HepG2 (cell line): Measurements from ENCODE around the gene ACP5. TPM values are rescaled to one million over a fixed set of nuclear protein-coding genes. Genes with fewer than 3 reads are reported as not detected.

Experiments
- ATF7-NPFF ChIP-seq: sonication (generic); formaldehyde crosslinking; IDR thresholded peaks from 2 replicates; pipeline ENCODE4 v1.8.1; 2023; ENCODE audit warnings: mild to moderate bottlenecking, low read depth, missing genetic modification reagents, moderate library complexity
- CAMTA2 ChIP-seq: sonication (generic); formaldehyde crosslinking; IDR thresholded peaks from 2 replicates; pipeline ENCODE4 v1.4.0; 2020; ENCODE audit warnings: mild to moderate bottlenecking, missing genetic modification reagents, borderline replicate concordance
- DMAP1 ChIP-seq: IDR thresholded peaks from 2 replicates; pipeline ENCODE4 v1.6.1; 2016
- ESRRA ChIP-seq: sonication (generic); formaldehyde crosslinking; IDR thresholded peaks from 2 replicates; pipeline ENCODE4 v1.5.1; 2020; ENCODE audit warnings: mild to moderate bottlenecking, low read depth, missing genetic modification reagents
- HDAC2 ChIP-seq: sonication (generic); formaldehyde crosslinking; IDR thresholded peaks from 2 replicates; pipeline ENCODE4 v1.4.0; 2020; ENCODE audit warnings: missing genetic modification reagents
- KMT2B ChIP-seq: IDR thresholded peaks from 2 replicates; pipeline ENCODE4 v1.6.1; 2016; ENCODE audit warnings: missing genetic modification reagents, missing compliant biosample characterization
- NR2F2 ChIP-seq: IDR thresholded peaks from 2 replicates; pipeline ENCODE4 v1.6.1; 2012; ENCODE audit warnings: low read depth, inconsistent platforms, borderline replicate concordance
- RNF2 ChIP-seq: fragments of 450-650 bp; conservative IDR thresholded peaks from 2 replicates; pipeline ENCODE4 v1.6.1; 2016; ENCODE audit warnings: low read depth
- RXRA ChIP-seq: sonication (generic); formaldehyde crosslinking; IDR thresholded peaks from 2 replicates; pipeline ENCODE4 v1.5.1; 2020; ENCODE audit warnings: missing genetic modification reagents
- SRSF1 ChIP-seq: fragments of 200-400 bp; formaldehyde crosslinking; optimal IDR thresholded peaks from 2 replicates; pipeline ENCODE3; 2017; ENCODE audit warnings: mild to moderate bottlenecking, low read depth, low read length, moderate library complexity
- TSC22D2 ChIP-seq: sonication (generic); formaldehyde crosslinking; IDR thresholded peaks from 2 replicates; pipeline ENCODE4 v1.5.1; 2020; ENCODE audit warnings: missing genetic modification reagents, mild to moderate bottlenecking, borderline replicate concordance
- ZMYM4 ChIP-seq: sonication (generic); formaldehyde crosslinking; IDR thresholded peaks from 2 replicates; pipeline ENCODE4 v1.8.1; 2023; ENCODE audit warnings: mild to moderate bottlenecking, missing genetic modification reagents
- ZNF10 ChIP-seq: sonication (generic); formaldehyde crosslinking; IDR thresholded peaks from 2 replicates; pipeline ENCODE4 v1.4.0; 2020; ENCODE audit warnings: mild to moderate bottlenecking, low read depth, missing genetic modification reagents, borderline replicate concordance
- ZNF124 ChIP-seq: sonication (generic); formaldehyde crosslinking; IDR thresholded peaks from 2 replicates; pipeline ENCODE4 v1.4.0; 2020; ENCODE audit warnings: missing genetic modification reagents
- ZNF350 ChIP-seq: sonication (generic); formaldehyde crosslinking; IDR thresholded peaks from 2 replicates; pipeline ENCODE4 v1.4.0; 2020; ENCODE audit warnings: mild to moderate bottlenecking, low read depth, missing genetic modification reagents, borderline replicate concordance
- ZNF781 ChIP-seq: sonication (generic); formaldehyde crosslinking; IDR thresholded peaks from 2 replicates; pipeline ENCODE4 v1.5.1; 2020; ENCODE audit warnings: borderline replicate concordance, mild to moderate bottlenecking, missing genetic modification reagents; ENCODE audit errors: not compliant biosample characterization
- polyA plus RNA-seq, 8 experiments: library from polyadenylated mRNA; depleted of rRNA in 3 of 8; stranded (reverse) in 7 of 8; unstranded in 1 of 8; fragments of >200 nt; fragmentation: Illumina TruSeq in 4 of 8; extraction: Trizol in 4 of 8; gene quantifications; 2 replicates each; pipeline versions ENCODE4 v1.2.1 to v1.2.3, GENCODE V29; 2011 to 2016; ENCODE audit warnings: low read depth in 4 of 8, missing spikeins in 1 of 8, mixed read lengths in 1 of 8; ENCODE audit not compliant: insufficient read depth in 1 of 8
- total RNA-seq, 5 experiments: library from RNA; depleted of rRNA; stranded (reverse); fragments of >200 nt; fragmentation: Illumina TruSeq; extraction: Trizol; gene quantifications; 2 replicates each; pipeline ENCODE4 v1.2.3, GENCODE V29; 2016; ENCODE audit warnings: low read depth in 1 of 5
- TF ChIP-seq, protein P1 (sequence below): IDR thresholded peaks from 2 replicates; pipeline ENCODE4 v1.6.1; 2012; ENCODE audit warnings: inconsistent platforms
- TF ChIP-seq, protein P2 (sequence below): IDR thresholded peaks from 2 replicates; pipeline ENCODE4 v1.6.1; 2016; ENCODE audit warnings: low read depth
- TF ChIP-seq, protein P3 (sequence below): sonication (generic); formaldehyde crosslinking; IDR thresholded peaks from 2 replicates; pipeline ENCODE4 v1.4.0; 2020; ENCODE audit warnings: missing genetic modification reagents
- TF ChIP-seq, protein P4 (sequence below): sonication (generic); formaldehyde crosslinking; IDR thresholded peaks from 2 replicates; pipeline ENCODE4 v1.4.0; 2020; ENCODE audit warnings: missing genetic modification reagents
- TF ChIP-seq, protein P5 (sequence below): sonication (generic); formaldehyde crosslinking; IDR thresholded peaks from 2 replicates; pipeline ENCODE4 v1.8.1; 2023; ENCODE audit warnings: mild to moderate bottlenecking, inconsistent platforms, moderate library complexity, missing genetic modification reagents, borderline replicate concordance

ACP5 gene
- total and polyA plus RNA-seq, 2 of the 13 experiments (the other 11 are each of a cell fraction or from before 2014, with no cell fraction given) = 1.3 to 6.7 TPM

DNA sequence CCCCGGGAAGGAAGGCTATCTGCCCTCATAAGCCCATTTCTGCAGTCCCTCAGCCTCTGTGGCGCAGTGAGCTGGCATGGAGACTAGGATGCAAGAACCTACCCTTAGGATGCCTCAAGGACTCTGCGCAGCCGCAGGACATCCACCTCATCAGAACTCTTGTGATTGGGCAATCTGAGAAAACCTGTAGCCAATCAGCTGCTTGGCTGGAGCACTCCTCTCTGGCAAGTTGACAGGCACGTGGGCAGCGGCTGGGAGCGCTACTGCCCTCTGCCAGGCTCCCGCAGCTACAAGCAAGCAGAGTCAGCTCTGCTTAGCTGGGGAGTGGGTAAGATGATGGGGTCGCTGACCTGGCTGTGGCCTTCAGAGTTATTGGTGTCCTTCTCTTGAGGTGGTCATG, 47.0 kb downstream of the ACP5 start (continued):
- TF ChIP-seq DMAP1 (CRISPR knock-in tag) (0 out of 2 replicates have a peak, but pooled peaks have one; percentile 47), SRSF1 (no peak), NR2F2 (no peak), HDAC2 (CRISPR knock-in tag) (peak; percentile 87), TSC22D2 (CRISPR knock-in tag) (peak; percentile 67; the same call in 1 of the 2 replicates), KMT2B (CRISPR knock-in tag) (peak; percentile 66; the same call in 1 of the 2 replicates), ZNF10 (CRISPR knock-in tag) (no peak), ESRRA (no peak), RNF2 (peak; percentile 82; the same call in 1 of the 2 replicates), ZMYM4 (CRISPR knock-in tag) (peak; percentile 76), CAMTA2 (no peak), ZNF350 (CRISPR knock-in tag) (peak; percentile 46; the same call in 1 of the 2 replicates), ZNF781 (CRISPR knock-in tag) (no peak), ZNF124 (CRISPR knock-in tag) (no peak), ATF7-NPFF (peak; percentile 57; the same call in 1 of the 2 replicates), RXRA (CRISPR knock-in tag) (0 out of 2 replicates have a peak, but pooled peaks have one; percentile 55)
- TF ChIP-seq, protein P1, sequence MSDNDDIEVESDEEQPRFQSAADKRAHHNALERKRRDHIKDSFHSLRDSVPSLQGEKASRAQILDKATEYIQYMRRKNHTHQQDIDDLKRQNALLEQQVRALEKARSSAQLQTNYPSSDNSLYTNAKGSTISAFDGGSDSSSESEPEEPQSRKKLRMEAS = peak; percentile 99
- TF ChIP-seq, protein P2, sequence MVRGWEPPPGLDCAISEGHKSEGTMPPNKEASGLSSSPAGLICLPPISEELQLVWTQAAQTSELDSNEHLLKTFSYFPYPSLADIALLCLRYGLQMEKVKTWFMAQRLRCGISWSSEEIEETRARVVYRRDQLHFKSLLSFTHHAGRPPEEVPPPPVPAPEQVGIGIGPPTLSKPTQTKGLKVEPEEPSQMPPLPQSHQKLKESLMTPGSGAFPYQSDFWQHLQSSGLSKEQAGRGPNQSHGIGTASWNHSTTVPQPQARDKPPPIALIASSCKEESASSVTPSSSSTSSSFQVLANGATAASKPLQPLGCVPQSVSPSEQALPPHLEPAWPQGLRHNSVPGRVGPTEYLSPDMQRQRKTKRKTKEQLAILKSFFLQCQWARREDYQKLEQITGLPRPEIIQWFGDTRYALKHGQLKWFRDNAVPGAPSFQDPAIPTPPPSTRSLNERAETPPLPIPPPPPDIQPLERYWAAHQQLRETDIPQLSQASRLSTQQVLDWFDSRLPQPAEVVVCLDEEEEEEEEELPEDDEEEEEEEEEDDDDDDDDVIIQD = 0 out of 2 replicates have a peak, but pooled peaks have one; percentile 42
- TF ChIP-seq, protein P3, sequence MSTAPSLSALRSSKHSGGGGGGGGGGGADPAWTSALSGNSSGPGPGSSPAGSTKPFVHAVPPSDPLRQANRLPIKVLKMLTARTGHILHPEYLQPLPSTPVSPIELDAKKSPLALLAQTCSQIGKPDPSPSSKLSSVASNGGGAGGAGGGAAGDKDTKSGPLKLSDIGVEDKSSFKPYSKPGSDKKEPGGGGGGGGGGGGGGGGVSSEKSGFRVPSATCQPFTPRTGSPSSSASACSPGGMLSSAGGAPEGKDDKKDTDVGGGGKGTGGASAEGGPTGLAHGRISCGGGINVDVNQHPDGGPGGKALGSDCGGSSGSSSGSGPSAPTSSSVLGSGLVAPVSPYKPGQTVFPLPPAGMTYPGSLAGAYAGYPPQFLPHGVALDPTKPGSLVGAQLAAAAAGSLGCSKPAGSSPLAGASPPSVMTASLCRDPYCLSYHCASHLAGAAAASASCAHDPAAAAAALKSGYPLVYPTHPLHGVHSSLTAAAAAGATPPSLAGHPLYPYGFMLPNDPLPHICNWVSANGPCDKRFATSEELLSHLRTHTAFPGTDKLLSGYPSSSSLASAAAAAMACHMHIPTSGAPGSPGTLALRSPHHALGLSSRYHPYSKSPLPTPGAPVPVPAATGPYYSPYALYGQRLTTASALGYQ (CRISPR knock-in tag) = no peak
- TF ChIP-seq, protein P4, sequence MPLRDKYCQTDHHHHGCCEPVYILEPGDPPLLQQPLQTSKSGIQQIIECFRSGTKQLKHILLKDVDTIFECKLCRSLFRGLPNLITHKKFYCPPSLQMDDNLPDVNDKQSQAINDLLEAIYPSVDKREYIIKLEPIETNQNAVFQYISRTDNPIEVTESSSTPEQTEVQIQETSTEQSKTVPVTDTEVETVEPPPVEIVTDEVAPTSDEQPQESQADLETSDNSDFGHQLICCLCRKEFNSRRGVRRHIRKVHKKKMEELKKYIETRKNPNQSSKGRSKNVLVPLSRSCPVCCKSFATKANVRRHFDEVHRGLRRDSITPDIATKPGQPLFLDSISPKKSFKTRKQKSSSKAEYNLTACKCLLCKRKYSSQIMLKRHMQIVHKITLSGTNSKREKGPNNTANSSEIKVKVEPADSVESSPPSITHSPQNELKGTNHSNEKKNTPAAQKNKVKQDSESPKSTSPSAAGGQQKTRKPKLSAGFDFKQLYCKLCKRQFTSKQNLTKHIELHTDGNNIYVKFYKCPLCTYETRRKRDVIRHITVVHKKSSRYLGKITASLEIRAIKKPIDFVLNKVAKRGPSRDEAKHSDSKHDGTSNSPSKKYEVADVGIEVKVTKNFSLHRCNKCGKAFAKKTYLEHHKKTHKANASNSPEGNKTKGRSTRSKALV (CRISPR knock-in tag) = 0 out of 2 replicates have a peak, but pooled peaks have one; percentile 43
- TF ChIP-seq, protein P5, sequence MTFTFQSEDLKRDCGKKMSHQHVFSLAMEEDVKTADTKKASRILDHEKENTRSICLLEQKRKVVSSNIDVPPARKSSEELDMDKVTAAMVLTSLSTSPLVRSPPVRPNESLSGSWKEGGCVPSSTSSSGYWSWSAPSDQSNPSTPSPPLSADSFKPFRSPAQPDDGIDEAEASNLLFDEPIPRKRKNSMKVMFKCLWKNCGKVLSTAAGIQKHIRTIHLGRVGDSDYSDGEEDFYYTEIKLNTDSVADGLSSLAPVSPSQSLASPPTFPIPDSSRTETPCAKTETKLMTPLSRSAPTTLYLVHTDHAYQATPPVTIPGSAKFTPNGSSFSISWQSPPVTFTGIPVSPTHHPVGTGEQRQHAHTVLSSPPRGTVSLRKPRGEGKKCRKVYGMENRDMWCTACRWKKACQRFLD (CRISPR knock-in tag) = no peak
